DOHH2 (cell line): ENCODE measurements around the gene MAGI3.
"Not testable (repeated sequence)": the region's sequence is repeated elsewhere in the genome, so short reads cannot be mapped to it uniquely, and the experiment has no call there.

Source experiments
- CTCF ChIP-seq: fragments of 200-600 bp; sonication (generic); IDR thresholded peaks from one replicate; pipeline ENCODE4 v1.5.1; 2014; ENCODE audit warnings: antibody characterized with exemption, mild to moderate bottlenecking, low read depth, low read length; ENCODE audit not compliant: poor library complexity, severe bottlenecking
- EZH2phosphoT487 ChIP-seq: fragments of 200-600 bp; sonication (generic); IDR thresholded peaks from 2 replicates; pipeline ENCODE4 v1.6.1; 2017; ENCODE audit warnings: borderline replicate concordance, mild to moderate bottlenecking, antibody characterized with exemption, low read length, moderate library complexity, mixed read lengths

DNA sequence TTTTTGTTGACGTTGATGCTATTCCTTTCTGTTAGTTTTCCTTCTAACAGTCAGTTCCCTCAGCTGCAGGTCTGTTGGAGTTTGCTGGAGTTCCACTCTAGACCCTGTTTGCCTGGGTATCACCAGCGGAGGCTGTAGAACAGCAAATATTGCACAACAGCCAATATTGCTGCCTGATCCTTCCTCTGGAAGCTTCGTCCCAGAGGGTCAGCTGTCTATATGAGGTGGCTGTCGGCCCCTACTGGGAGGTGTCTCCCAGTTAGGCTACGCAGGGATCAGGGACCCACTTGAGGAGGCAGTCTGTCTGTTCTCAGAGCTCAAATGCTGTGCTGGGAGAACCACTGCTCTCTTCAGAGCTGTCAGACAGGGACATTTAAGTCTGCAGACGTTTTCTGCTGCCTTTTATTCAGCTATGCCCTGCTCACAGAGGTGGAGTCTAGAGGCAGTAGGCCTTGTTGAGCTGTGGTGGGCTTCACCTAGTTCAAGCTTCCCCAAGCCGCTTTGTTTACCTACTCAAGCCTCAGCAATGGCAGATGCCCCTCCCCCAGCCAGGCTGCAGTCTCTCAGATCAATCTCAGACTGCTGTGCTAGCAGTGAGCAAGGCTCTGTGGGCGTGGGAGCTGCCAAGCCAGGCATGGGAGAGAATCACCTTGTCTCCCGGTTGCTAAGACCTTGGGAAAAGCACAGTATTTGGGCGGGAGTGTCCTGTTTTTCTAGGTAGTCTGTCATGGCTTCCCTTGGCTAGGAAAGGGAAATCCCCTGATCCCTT, 88.3 kb downstream of the MAGI3 start:
- not testable (repeated sequence) for TF ChIP-seq CTCF, EZH2phosphoT487
